PC-3 (cell line): ENCODE measurements around the gene GAB3. TPM values are rescaled to one million over a fixed set of nuclear protein-coding genes. Genes with fewer than 3 reads are reported as not detected.
"Not testable (repeated sequence)": the region's sequence is repeated elsewhere in the genome, so short reads cannot be mapped to it uniquely, and the experiment has no call there.

Source experiments
- ATAC-seq: fragments of 200-7000 bp; cut with Tn5 transposase; 2 replicates; pipeline ENCODE4 v1.9.1; 2020; ENCODE audit warnings: mild to moderate bottlenecking, moderate library complexity
- BruUV-seq: library from RNA; stranded (reverse); fragments of 400-500 nt; replicated peaks from 2 replicates; lab custom pipeline; 2021; lab: Mats Ljungman, UMichigan
- CTCF ChIA-PET: fragments of 300-600 bp; sonication (Branson Sonifier 250); formaldehyde crosslinking; loops from one replicate; lab custom pipeline; 2022; ENCODE audit warnings: antibody characterized with exemption; lab: Charles Lee
- POLR2A ChIA-PET: fragments of 300-600 bp; sonication (Branson Sonifier 250); formaldehyde crosslinking; loops from one replicate; lab custom pipeline; 2022; ENCODE audit warnings: antibody characterized with exemption; ENCODE audit not compliant: unreplicated experiment; lab: Charles Lee
- DNase-seq: peaks from one replicate; pipeline ENCODE4 v3.0.0-alpha.2; 2015
- H2AFZ ChIP-seq: fragments of 300-600 bp; sonication (generic); 2 replicates; pipeline ENCODE4 v1.6.0; 2016; ENCODE audit warnings: antibody characterized with exemption, low read length
- H3F3A ChIP-seq: fragments of 300-600 bp; sonication (generic); one replicate; pipeline ENCODE4 v1.6.0; 2017; ENCODE audit warnings: antibody characterized with exemption, low read length, control low read depth, mild to moderate bottlenecking; ENCODE audit not compliant: unreplicated experiment
- H3K27ac ChIP-seq: fragments of 300-600 bp; sonication (generic); 2 replicates; pipeline ENCODE4 v1.5.1; 2016; ENCODE audit warnings: mild to moderate bottlenecking, low read length
- H3K27me3 ChIP-seq: fragments of 300-600 bp; sonication (generic); 2 replicates; pipeline ENCODE4 v1.6.1; 2016; ENCODE audit warnings: low read length, mixed read lengths
- H3K36me3 ChIP-seq: fragments of 300-600 bp; sonication (generic); 2 replicates; pipeline ENCODE4 v1.6.1; 2016; ENCODE audit warnings: low read depth, mixed run types, low read length, mixed read lengths
- H3K4me1 ChIP-seq: fragments of 300-600 bp; sonication (generic); 2 replicates; pipeline ENCODE4 v1.5.1; 2016; ENCODE audit warnings: low read length; ENCODE audit not compliant: insufficient read depth
- H3K4me2 ChIP-seq: fragments of 300-600 bp; sonication (generic); 2 replicates; pipeline ENCODE4 v1.6.0; 2016; ENCODE audit warnings: low read length
- H3K4me3 ChIP-seq: fragments of 300-600 bp; sonication (generic); 2 replicates; pipeline ENCODE4 v1.5.1; 2016; ENCODE audit warnings: mild to moderate bottlenecking, low read length, mixed read lengths
- H3K79me2 ChIP-seq: fragments of 300-600 bp; sonication (generic); 2 replicates; pipeline ENCODE4 v1.6.1; 2017; ENCODE audit warnings: low read length, mixed read lengths
- H3K9ac ChIP-seq: fragments of 300-600 bp; sonication (generic); 2 replicates; pipeline ENCODE4 v1.6.0; 2016; ENCODE audit warnings: mild to moderate bottlenecking, low read length
- H3K9me2 ChIP-seq: fragments of 300-600 bp; sonication (generic); replicated peaks from 2 replicates; pipeline ENCODE4 v1.6.1; 2016; ENCODE audit warnings: mixed run types, low read length, mixed read lengths
- H3K9me3 ChIP-seq: fragments of 300-600 bp; sonication (generic); 2 replicates; pipeline ENCODE4 v1.6.1; 2016; ENCODE audit warnings: low read length, mixed read lengths
- H4K20me1 ChIP-seq: fragments of 300-600 bp; sonication (generic); 2 replicates; pipeline ENCODE4 v1.6.1; 2016; ENCODE audit warnings: low read length, mixed read lengths
- CTCF ChIP-seq: fragments of 300-600 bp; sonication (generic); conservative IDR thresholded peaks from 2 replicates; pipeline ENCODE4 v1.5.1; 2017; ENCODE audit warnings: antibody characterized with exemption, low read depth, mild to moderate bottlenecking, low read length
- EZH2 ChIP-seq: fragments of 300-600 bp; sonication (generic); IDR thresholded peaks from one replicate; pipeline ENCODE4 v1.6.1; 2017; ENCODE audit warnings: antibody characterized with exemption, mild to moderate bottlenecking, low read length; ENCODE audit not compliant: unreplicated experiment
- EZH2phosphoT487 ChIP-seq: fragments of 300-600 bp; sonication (generic); IDR thresholded peaks from 2 replicates; pipeline ENCODE4 v1.6.1; 2018; ENCODE audit warnings: mild to moderate bottlenecking, antibody characterized with exemption, low read length, borderline replicate concordance
- intact Hi-C: fragments of 100-400 bp; cut with micrococcal nuclease; formaldehyde crosslinking; loops from 2 replicates; pipeline ENCODE4 v1.9.0; 2023
- total RNA-seq: library from RNA; depleted of rRNA; stranded (reverse); fragments of >200 nt; gene quantifications from 2 replicates; pipeline ENCODE4 v1.2.3, GENCODE V29; 2014

GAB3 gene
- total RNA-seq, 1 experiment from 2014 or later, result 3.1 TPM

- ATAC-seq (no peak), DNase-seq (no peak)
- H3K27ac ChIP-seq, result no peak overlapping the region
- intact Hi-C loops, result no loop called here
- ChIA-PET POLR2A (no interaction called here), CTCF (no interaction called here)
- H3K79me2 ChIP-seq, result no peaks in the 10 kb centered on the region
- H3K36me3 ChIP-seq, result no peaks in the 10 kb centered on the region
- H4K20me1 ChIP-seq, result no peaks in the 10 kb centered on the region
- H3F3A ChIP-seq, result no peaks in the 10 kb centered on the region
- H3K4me2 ChIP-seq, result no peak overlapping the region
- H3K9ac ChIP-seq, result no peak overlapping the region
- TF ChIP-seq CTCF, result no peak
- H3K4me3 ChIP-seq, result no peak overlapping the region
- H3K27me3 ChIP-seq, result no peaks in the 10 kb centered on the region
- no peaks in the 10 kb centered on the region for H3K9me3 ChIP-seq
- BruUV-seq, result no TSS peak
- no peaks in the 10 kb centered on the region for H3K4me1 ChIP-seq
- H2AFZ ChIP-seq, result no peak overlapping the region
- H3K9me2 ChIP-seq, result no peaks in the 10 kb centered on the region
Measured at GRCh38 chrX:154649503-154650220, 101.2 kb downstream of the GAB3 start.

- no peak overlapping the region for H3K4me2 ChIP-seq
- H4K20me1 ChIP-seq, result no peaks in the 10 kb centered on the region
- no peaks in the 10 kb centered on the region for H3K9me2 ChIP-seq
- no peaks in the 10 kb centered on the region for H3K79me2 ChIP-seq
- DNase-seq, result no peak
- no peak for ATAC-seq
- ChIA-PET POLR2A (no interaction called here), CTCF (no interaction called here)
- intact Hi-C loops, result no loop called here
- H3K27me3 ChIP-seq, result no peaks in the 10 kb centered on the region
- H3K27ac ChIP-seq, result no peak overlapping the region
- no peak overlapping the region for H3K4me3 ChIP-seq
- BruUV-seq, result no TSS peak
- H3K9ac ChIP-seq, result no peak overlapping the region
- H2AFZ ChIP-seq, result no peak overlapping the region
- no peak for TF ChIP-seq EZH2phosphoT487
- no peak for TF ChIP-seq EZH2
- TF ChIP-seq CTCF, result no peak
- H3K36me3 ChIP-seq, result no peaks in the 10 kb centered on the region
- no peaks in the 10 kb centered on the region for H3K9me3 ChIP-seq
- H3F3A ChIP-seq, result no peaks in the 10 kb centered on the region
- no peaks in the 10 kb centered on the region for H3K4me1 ChIP-seq
Measured at GRCh38 chrX:154648931-154649330, 101.9 kb downstream of the GAB3 start.

- H3K27me3 ChIP-seq, H3K4me1 ChIP-seq, H3K9me2 ChIP-seq, intact Hi-C loops, H3K36me3 ChIP-seq, POLR2A ChIA-PET, H3K27ac ChIP-seq, H3K4me3 ChIP-seq, DNase-seq, CTCF ChIA-PET, H3F3A ChIP-seq, H3K4me2 ChIP-seq, H3K79me2 ChIP-seq, H3K9ac ChIP-seq, H4K20me1 ChIP-seq, H2AFZ ChIP-seq, ATAC-seq, BruUV-seq, H3K9me3 ChIP-seq: not testable (repeated sequence)
Measured at GRCh38 chrX:154645745-154646378, 105.0 kb downstream of the GAB3 start.

- H3K9me3 ChIP-seq, BruUV-seq, H3K4me3 ChIP-seq, H3K27ac ChIP-seq, CTCF ChIA-PET, H3K9me2 ChIP-seq, H3K9ac ChIP-seq, POLR2A ChIA-PET, H4K20me1 ChIP-seq, H3K4me1 ChIP-seq, ATAC-seq, H3K27me3 ChIP-seq, intact Hi-C loops, H3K36me3 ChIP-seq, DNase-seq, H3K4me2 ChIP-seq, H2AFZ ChIP-seq, H3F3A ChIP-seq, H3K79me2 ChIP-seq: not testable (repeated sequence)
Measured at GRCh38 chrX:154643708-154644107, 107.2 kb downstream of the GAB3 start.

GRCh38 chrX:154641740-154642139, 109.1 kb downstream of the GAB3 start:
- BruUV-seq, H3K9me3 ChIP-seq, H3K9ac ChIP-seq, CTCF ChIA-PET, ATAC-seq, H3K4me2 ChIP-seq, H3K27me3 ChIP-seq, H3K36me3 ChIP-seq, intact Hi-C loops, H3K4me1 ChIP-seq, H2AFZ ChIP-seq, DNase-seq, H3F3A ChIP-seq, H3K9me2 ChIP-seq, POLR2A ChIA-PET, H3K79me2 ChIP-seq, H3K4me3 ChIP-seq, H4K20me1 ChIP-seq, H3K27ac ChIP-seq: not testable (repeated sequence)
